ENCODE measurements around the gene ID2. TPM values are rescaled to one million over a fixed set of nuclear protein-coding genes. Genes with fewer than 3 reads are reported as not detected.

ID2 gene
- total and polyA plus RNA-seq, 2 donors (not counting 1 experiment from before 2014, with no cell fraction given), result 15.0 to 25.9 TPM

DNA sequence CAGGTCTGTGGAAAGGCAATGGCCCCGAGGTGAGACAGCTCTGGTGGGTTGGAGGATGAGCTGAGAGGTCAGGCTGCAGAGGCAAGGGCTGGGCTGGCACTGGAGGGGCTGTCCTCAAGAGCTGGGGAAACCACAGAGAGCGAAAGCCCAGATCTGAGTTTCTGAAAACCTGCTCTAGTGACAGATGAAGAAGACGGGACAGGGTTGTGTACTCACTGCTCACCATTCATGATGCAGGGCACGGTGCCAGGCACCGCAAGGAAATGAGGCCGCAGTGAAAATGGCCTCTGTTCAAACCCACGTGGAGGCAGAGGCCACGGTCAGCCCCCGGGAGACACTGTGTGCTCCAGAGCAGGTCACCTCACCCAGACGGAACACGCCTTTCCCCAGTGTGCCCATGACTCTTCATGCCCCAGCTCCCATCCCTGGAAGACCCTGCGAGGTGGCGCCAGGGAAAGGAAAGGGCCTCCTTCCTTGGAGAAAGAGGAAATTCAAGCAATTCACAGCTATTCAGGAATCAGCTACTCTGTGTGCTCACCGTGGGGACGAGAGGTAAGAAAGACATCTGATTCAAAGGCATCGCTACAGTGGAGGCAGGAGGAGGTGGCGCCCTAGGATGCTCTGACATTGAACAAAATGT lies 24.3 kb upstream of the ID2 start:
- H3K27me3 ChIP-seq (replicated peaks in 1 of 4; ENCODE audit: control extremely low read depth in 1 of 4, control insufficient read depth in 3 of 4, insufficient read depth in 4 of 4, low read length in 3 of 4), result peaks cover 0 to 33% (median 14%) of the 10 kb centered on the region in 4 experiments
- no peak overlapping the region for H2AFZ ChIP-seq (ENCODE audit: insufficient read depth, low read depth, low read length, poor library complexity, severe bottlenecking)
- H3K4me3 ChIP-seq (ENCODE audit: control extremely low read depth in 1 of 5, extremely low read depth in 1 of 5, insufficient read depth in 1 of 5, low read depth in 2 of 5, low read length in 4 of 5), result no peak overlapping the region
- H3K9me3 ChIP-seq (ENCODE audit: control extremely low read depth in 1 of 3, control insufficient read depth in 2 of 3, insufficient read depth in 1 of 3, low read length in 2 of 3), result no peaks in the 10 kb centered on the region
- H3K9ac ChIP-seq (ENCODE audit: low read length), result no peak overlapping the region
- Mint-ChIP-seq H3K27ac (no peak overlapping the region), H3K27me3 (peaks cover 61% of the 10 kb centered on the region), H3K9me3 (ENCODE audit: insufficient read depth) (no peaks in the 10 kb centered on the region), H3K4me3 (no peak overlapping the region), H3K4me1 (no peaks in the 10 kb centered on the region)
- no peaks in the 10 kb centered on the region for H3K36me3 ChIP-seq (replicated peaks in 1 of 2; ENCODE audit: control extremely low read depth in 1 of 2, control insufficient read depth in 1 of 2, extremely low read depth in 1 of 2, insufficient read depth in 2 of 2, low read length in 1 of 2)
- ChIA-PET CTCF (no interaction called here), POLR2A (no interaction called here)
- TF ChIP-seq EZH2 (IDR thresholded peaks at IDR 0.05; ENCODE audit: borderline replicate concordance, insufficient read depth, low read depth, low read length, poor library complexity, severe bottlenecking), result no peak
- TF ChIP-seq, protein P1, sequence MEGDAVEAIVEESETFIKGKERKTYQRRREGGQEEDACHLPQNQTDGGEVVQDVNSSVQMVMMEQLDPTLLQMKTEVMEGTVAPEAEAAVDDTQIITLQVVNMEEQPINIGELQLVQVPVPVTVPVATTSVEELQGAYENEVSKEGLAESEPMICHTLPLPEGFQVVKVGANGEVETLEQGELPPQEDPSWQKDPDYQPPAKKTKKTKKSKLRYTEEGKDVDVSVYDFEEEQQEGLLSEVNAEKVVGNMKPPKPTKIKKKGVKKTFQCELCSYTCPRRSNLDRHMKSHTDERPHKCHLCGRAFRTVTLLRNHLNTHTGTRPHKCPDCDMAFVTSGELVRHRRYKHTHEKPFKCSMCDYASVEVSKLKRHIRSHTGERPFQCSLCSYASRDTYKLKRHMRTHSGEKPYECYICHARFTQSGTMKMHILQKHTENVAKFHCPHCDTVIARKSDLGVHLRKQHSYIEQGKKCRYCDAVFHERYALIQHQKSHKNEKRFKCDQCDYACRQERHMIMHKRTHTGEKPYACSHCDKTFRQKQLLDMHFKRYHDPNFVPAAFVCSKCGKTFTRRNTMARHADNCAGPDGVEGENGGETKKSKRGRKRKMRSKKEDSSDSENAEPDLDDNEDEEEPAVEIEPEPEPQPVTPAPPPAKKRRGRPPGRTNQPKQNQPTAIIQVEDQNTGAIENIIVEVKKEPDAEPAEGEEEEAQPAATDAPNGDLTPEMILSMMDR (IDR thresholded peaks at IDR 0.05), result no peak
- WGBS (ENCODE audit: insufficient coverage), result 46% methylated on average over 17 of the region's 17 CpGs
- ATAC-seq (ENCODE audit: low read depth), result no peak
- no peak for DNase-seq
- peaks cover 0 to 3% of the 10 kb centered on the region in 2 donors for H3K4me1 ChIP-seq (ENCODE audit: control insufficient read depth in 2 of 2, insufficient read depth in 2 of 2, low read length in 2 of 2)
- H3K4me2 ChIP-seq (replicated peaks; ENCODE audit: low read depth, low read length, poor library complexity, severe bottlenecking), result no peak overlapping the region
- no peak overlapping the region for H3K27ac ChIP-seq (ENCODE audit: low read length in 2 of 2)
- no peaks in the 10 kb centered on the region for H3K79me2 ChIP-seq (ENCODE audit: control insufficient read depth, insufficient read depth, low read length)
- intact Hi-C loops (cut with micrococcal nuclease), result no loop called here
- no peaks in the 10 kb centered on the region for H4K20me1 ChIP-seq (ENCODE audit: control insufficient read depth, insufficient read depth, low read length, poor library complexity, severe bottlenecking)

DNA sequence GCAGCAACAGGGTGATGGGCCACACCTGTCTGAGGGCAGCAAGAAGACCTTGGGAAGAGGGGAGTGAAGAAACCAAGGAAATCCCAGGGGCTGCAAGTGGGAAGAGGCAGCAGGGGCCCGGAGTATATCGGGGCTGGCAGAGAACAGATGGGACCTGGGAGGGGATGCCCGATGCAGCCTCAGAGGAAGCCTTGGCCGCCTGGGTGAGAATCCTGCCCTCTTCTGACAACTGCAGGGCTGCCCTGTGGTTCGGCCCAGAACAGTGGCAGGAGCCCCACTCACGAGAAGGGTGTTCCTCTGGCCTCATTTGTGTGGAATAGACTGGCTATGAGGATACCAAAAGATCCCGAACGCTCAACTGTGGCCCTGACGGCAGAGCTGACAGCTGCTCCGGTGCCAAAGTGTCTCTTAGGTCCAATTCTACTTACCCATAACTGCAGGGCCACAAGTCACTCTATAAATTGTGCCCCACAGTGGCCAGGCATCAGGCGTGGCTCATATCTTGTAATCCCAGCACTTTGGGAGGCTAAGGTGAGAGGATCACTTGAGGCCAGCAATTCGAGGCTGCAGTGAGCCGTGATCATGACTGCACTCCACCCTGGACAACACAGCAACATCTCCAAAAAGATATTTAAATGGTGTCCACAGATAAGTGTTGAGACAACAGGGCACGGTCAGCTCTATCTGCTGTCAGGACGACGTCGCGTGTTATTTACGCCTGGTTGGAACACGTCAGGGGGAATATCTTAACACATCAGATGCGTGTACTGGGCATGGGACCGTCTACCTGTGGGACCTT lies 23.6 kb upstream of the ID2 start:
- H3K4me3 ChIP-seq (ENCODE audit: control extremely low read depth in 1 of 5, extremely low read depth in 1 of 5, insufficient read depth in 1 of 5, low read depth in 2 of 5, low read length in 4 of 5), result no peak overlapping the region
- H3K9me3 ChIP-seq (ENCODE audit: control extremely low read depth in 1 of 3, control insufficient read depth in 2 of 3, insufficient read depth in 1 of 3, low read length in 2 of 3), result no peaks in the 10 kb centered on the region
- no peak for TF ChIP-seq EZH2 (IDR thresholded peaks at IDR 0.05; ENCODE audit: borderline replicate concordance, insufficient read depth, low read depth, low read length, poor library complexity, severe bottlenecking)
- no peaks in the 10 kb centered on the region for H3K79me2 ChIP-seq (ENCODE audit: control insufficient read depth, insufficient read depth, low read length)
- CTCF ChIA-PET, result no interaction called here
- H3K27me3 Mint-ChIP-seq, result peaks cover 67% of the 10 kb centered on the region
- intact Hi-C loops (cut with micrococcal nuclease), result no loop called here
- no peak overlapping the region for H3K4me3 Mint-ChIP-seq
- DNase-seq, result no peak
- ATAC-seq (ENCODE audit: low read depth), result no peak
- H4K20me1 ChIP-seq (ENCODE audit: control insufficient read depth, insufficient read depth, low read length, poor library complexity, severe bottlenecking), result no peaks in the 10 kb centered on the region
- H3K4me1 ChIP-seq (ENCODE audit: control insufficient read depth in 2 of 2, insufficient read depth in 2 of 2, low read length in 2 of 2), result peaks cover 0 to 3% of the 10 kb centered on the region in 2 donors
- H3K36me3 ChIP-seq (replicated peaks in 1 of 2; ENCODE audit: control extremely low read depth in 1 of 2, control insufficient read depth in 1 of 2, extremely low read depth in 1 of 2, insufficient read depth in 2 of 2, low read length in 1 of 2), result no peaks in the 10 kb centered on the region
- no peak overlapping the region for H3K9ac ChIP-seq (ENCODE audit: low read length)
- POLR2A ChIA-PET, result no interaction called here
- H2AFZ ChIP-seq (ENCODE audit: insufficient read depth, low read depth, low read length, poor library complexity, severe bottlenecking), result no peak overlapping the region
- H3K4me1 Mint-ChIP-seq, result no peaks in the 10 kb centered on the region
- no peak overlapping the region for H3K27ac ChIP-seq (ENCODE audit: low read length in 2 of 2)
- H3K27me3 ChIP-seq (replicated peaks in 1 of 4; ENCODE audit: control extremely low read depth in 1 of 4, control insufficient read depth in 3 of 4, insufficient read depth in 4 of 4, low read length in 3 of 4), result peaks cover 0 to 33% (median 15%) of the 10 kb centered on the region in 4 experiments
- no peak overlapping the region for H3K4me2 ChIP-seq (replicated peaks; ENCODE audit: low read depth, low read length, poor library complexity, severe bottlenecking)
- 92% methylated on average over 16 of the region's 22 CpGs for WGBS (ENCODE audit: insufficient coverage)
- no peak overlapping the region for H3K27ac Mint-ChIP-seq
- no peaks in the 10 kb centered on the region for H3K9me3 Mint-ChIP-seq (ENCODE audit: insufficient read depth)

All from B cell (primary cell).